ENCODE results near the gene STK25.

Gene STK25

DNA sequence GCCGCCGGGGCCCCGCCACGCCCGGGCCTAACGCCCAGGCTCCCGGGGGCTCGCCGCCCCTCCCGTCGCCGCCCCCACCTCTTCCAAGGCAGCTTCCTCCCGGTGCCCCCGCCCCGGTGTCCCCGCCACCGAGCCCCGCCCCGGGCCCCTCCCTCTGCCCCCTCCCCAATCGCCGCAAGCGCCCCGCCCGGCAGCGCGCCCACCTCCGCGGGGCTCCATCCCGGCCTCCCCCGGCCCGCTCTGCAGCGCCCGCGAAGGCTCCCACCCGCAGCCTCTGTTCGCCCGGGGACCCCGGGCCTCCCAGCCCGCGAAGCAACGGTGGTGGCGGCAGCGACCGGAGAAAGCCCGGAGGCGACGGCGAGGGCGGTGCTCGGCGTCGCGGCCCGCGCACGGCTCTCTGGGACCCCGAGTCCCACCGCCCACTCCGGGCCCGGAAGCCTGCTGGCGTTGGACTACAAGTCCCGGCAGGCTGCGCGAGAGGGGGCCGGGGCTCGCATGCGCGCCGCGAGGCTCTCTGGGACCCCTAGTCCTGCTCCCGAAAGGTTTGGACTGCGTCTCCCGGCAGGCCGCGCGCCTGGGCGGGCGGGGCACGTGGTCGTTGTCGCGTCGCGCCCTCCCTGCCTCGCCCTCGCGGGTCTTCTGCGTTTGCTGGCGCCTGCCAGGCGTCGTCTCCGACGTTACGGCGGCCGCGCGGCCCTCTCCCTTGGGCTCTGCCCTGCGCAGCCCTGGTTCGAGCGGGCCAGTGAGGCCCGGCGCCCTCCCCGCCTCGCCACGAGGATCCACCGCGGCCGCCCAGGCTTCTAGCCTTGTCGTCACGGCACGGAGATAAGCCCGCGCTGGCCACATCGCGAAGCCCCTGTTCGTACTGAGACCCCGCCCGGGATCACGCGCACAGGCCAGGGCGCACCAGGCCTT is at the start of gene STK25:
Gene STK25, minus strand, starts transcription at position 345 of the 915 bp plus-strand sequence. CDS start 549 bp downstream, outside the sequence.
- H3K4me3 ChIP-seq (replicated peaks in 1 of 2; ENCODE audit: low read depth in 2 of 2, low read length in 2 of 2) = peak within 1 kb of the TSS; percentile 78 to 82
- TF ChIP-seq, protein P1, sequence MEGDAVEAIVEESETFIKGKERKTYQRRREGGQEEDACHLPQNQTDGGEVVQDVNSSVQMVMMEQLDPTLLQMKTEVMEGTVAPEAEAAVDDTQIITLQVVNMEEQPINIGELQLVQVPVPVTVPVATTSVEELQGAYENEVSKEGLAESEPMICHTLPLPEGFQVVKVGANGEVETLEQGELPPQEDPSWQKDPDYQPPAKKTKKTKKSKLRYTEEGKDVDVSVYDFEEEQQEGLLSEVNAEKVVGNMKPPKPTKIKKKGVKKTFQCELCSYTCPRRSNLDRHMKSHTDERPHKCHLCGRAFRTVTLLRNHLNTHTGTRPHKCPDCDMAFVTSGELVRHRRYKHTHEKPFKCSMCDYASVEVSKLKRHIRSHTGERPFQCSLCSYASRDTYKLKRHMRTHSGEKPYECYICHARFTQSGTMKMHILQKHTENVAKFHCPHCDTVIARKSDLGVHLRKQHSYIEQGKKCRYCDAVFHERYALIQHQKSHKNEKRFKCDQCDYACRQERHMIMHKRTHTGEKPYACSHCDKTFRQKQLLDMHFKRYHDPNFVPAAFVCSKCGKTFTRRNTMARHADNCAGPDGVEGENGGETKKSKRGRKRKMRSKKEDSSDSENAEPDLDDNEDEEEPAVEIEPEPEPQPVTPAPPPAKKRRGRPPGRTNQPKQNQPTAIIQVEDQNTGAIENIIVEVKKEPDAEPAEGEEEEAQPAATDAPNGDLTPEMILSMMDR (IDR thresholded peaks at IDR 0.05; ENCODE audit: low read depth, low read length) = no peak
- peak; percentile 98 to 99 for DNase-seq (ENCODE audit: low read depth in 2 of 2)

GRCh38 chr2:241556746-241557145 is 48.4 kb upstream of the STK25 start:
- H3K4me3 ChIP-seq (replicated peaks in 1 of 2; ENCODE audit: low read depth in 2 of 2, low read length in 2 of 2) = no peak overlapping the region
- TF ChIP-seq, protein P1 (IDR thresholded peaks at IDR 0.05; ENCODE audit: low read depth, low read length) = no peak
- DNase-seq (ENCODE audit: low read depth in 2 of 2) = no peak

- no peak overlapping the region for H3K4me3 ChIP-seq (replicated peaks in 1 of 2; ENCODE audit: low read depth in 2 of 2, low read length in 2 of 2)
- TF ChIP-seq, protein P1 (IDR thresholded peaks at IDR 0.05; ENCODE audit: low read depth, low read length) = no peak
- no peak for DNase-seq (ENCODE audit: low read depth in 2 of 2)
These were observed 47.3 kb upstream of the STK25 start for GRCh38 chr2:241555711-241556110.

DNA sequence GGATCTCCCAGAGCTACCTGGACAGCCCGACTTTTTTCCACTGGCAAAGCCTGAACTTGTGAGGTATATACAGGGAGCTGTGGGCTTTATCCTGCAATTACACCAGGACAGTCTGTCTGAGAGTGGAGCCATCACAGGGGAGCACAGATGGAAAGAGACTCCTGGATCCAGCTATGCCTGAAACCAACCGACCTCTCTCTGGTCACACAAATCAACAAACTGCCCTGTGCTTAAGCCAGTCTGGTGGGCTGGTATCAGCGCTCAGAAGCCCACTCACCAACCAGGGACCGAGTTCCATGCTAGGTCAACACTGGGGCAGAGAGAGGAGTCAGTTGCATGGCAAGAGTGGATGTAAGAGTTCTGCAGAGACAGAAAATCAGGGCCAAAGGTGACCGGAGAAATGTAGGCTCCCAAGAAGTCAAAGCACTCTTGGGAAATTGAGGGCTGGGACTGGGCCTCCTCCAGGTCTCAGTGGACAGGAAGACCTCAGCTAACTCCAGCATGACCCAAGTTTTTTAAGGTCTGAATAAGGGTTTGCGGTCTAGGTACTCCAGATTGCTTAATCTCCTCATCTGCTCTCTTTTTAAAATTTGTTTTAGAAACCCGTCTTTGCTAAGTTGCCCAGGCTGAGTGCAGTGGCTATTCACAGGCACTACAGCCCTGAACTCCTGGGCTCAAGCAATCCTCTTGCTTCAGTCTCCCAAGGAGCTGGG is 46.4 kb upstream of the STK25 start:
- no peak for DNase-seq (ENCODE audit: low read depth in 2 of 2)
- TF ChIP-seq, protein P1 (IDR thresholded peaks at IDR 0.05; ENCODE audit: low read depth, low read length) = no peak

GRCh38 chr2:241553981-241554380 is 45.6 kb upstream of the STK25 start:
- no peak overlapping the region for H3K4me3 ChIP-seq (replicated peaks in 1 of 2; ENCODE audit: low read depth in 2 of 2, low read length in 2 of 2)
- TF ChIP-seq, protein P1 (IDR thresholded peaks at IDR 0.05; ENCODE audit: low read depth, low read length) = no peak
- DNase-seq (ENCODE audit: low read depth in 2 of 2) = no peak

More for the DNA sequence above, 46.4 kb upstream of the STK25 start:
- no peak overlapping the region for H3K4me3 ChIP-seq (replicated peaks in 1 of 2; ENCODE audit: low read depth in 2 of 2, low read length in 2 of 2)

GRCh38 chr2:241553512-241553830 is 45.1 kb upstream of the STK25 start:
- DNase-seq (ENCODE audit: low read depth in 2 of 2) = no peak

More at GRCh38 chr2:241553512-241553830, 45.1 kb upstream of the STK25 start:
- TF ChIP-seq, protein P1 (IDR thresholded peaks at IDR 0.05; ENCODE audit: low read depth, low read length) = no peak
- no peak overlapping the region for H3K4me3 ChIP-seq (replicated peaks in 1 of 2; ENCODE audit: low read depth in 2 of 2, low read length in 2 of 2)
